ENCODE measurements around the gene SRCIN1. TPM values are rescaled to one million over a fixed set of nuclear protein-coding genes. Genes with fewer than 3 reads are reported as not detected.

The SRCIN1 gene
- total RNA-seq, 4 donors from 2014 or later, result 0.54 to 0.89 (median 0.69) TPM

DNA sequence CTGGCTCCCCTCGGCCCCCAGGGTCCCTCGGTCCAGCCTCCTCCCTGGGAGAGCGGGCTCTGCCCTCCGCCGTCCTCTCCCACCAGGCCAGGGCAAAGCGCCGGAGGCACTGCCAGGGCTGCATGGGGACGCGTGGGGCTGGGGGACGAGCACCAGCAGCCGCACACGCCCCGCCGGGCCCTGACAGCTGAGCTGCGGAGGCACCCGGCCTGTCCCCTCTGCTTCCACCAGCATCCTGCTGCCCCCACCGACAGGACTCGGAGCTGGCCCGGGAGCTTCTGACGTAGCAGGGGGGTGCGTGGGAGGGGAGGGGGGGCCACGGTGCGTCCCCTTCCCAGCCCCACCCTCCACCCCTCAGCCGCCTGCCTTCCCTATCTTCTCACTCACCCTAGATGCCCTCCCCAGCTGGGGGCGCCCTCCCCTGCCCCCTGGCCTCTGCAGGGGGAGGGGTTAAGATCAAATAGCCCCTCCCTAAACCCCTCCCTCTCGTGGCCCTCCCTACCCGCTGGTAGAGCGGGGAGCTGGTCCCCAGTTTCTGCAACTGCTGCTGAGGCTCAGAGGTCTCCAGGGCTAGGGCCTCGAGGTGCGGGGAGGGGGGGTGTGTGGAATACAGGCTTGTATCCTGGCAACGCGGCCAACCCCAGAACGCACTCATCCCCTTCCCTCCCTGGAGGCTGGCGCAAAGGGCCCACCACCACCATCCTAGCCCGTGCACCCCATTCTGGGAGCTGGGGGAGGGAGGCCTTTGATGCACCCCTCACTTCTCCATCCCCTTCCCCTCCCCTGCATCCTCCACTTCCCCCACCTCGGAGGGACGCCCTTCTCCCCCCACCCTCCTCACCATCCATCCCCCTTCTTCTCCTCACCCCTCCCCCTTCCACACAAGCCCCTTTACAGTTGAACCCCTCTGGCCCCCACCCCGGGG, 1.0 kb downstream of the SRCIN1 start:
- H3K9me3 ChIP-seq, result no peaks in the 10 kb centered on the region
- H3K27me3 ChIP-seq, result no peaks in the 10 kb centered on the region
- intact Hi-C loops (cut with DNase I), result loop anchor here (5.0 to 10.0 kb wide), 2 partner anchors 42 to 130 kb away; partner anchors contain the start of gene CISD3
- no peak for TF ChIP-seq POLR2A (IDR thresholded peaks at IDR 0.05)
- TF ChIP-seq, protein P1, sequence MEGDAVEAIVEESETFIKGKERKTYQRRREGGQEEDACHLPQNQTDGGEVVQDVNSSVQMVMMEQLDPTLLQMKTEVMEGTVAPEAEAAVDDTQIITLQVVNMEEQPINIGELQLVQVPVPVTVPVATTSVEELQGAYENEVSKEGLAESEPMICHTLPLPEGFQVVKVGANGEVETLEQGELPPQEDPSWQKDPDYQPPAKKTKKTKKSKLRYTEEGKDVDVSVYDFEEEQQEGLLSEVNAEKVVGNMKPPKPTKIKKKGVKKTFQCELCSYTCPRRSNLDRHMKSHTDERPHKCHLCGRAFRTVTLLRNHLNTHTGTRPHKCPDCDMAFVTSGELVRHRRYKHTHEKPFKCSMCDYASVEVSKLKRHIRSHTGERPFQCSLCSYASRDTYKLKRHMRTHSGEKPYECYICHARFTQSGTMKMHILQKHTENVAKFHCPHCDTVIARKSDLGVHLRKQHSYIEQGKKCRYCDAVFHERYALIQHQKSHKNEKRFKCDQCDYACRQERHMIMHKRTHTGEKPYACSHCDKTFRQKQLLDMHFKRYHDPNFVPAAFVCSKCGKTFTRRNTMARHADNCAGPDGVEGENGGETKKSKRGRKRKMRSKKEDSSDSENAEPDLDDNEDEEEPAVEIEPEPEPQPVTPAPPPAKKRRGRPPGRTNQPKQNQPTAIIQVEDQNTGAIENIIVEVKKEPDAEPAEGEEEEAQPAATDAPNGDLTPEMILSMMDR (IDR thresholded peaks at IDR 0.05), result no peak
- no peak overlapping the region for H3K4me3 ChIP-seq (replicated peaks in 1 of 3)
- 29 to 54% methylated on average over 23 to 33 of the region's 38 CpGs for WGBS, 2 donors
- H3K4me1 ChIP-seq, result peaks cover 7 to 21% of the 10 kb centered on the region in 2 donors
- H3K27ac ChIP-seq, result no peak overlapping the region
- no peak for DNase-seq
- no peaks in the 10 kb centered on the region for H3K36me3 ChIP-seq

DNA sequence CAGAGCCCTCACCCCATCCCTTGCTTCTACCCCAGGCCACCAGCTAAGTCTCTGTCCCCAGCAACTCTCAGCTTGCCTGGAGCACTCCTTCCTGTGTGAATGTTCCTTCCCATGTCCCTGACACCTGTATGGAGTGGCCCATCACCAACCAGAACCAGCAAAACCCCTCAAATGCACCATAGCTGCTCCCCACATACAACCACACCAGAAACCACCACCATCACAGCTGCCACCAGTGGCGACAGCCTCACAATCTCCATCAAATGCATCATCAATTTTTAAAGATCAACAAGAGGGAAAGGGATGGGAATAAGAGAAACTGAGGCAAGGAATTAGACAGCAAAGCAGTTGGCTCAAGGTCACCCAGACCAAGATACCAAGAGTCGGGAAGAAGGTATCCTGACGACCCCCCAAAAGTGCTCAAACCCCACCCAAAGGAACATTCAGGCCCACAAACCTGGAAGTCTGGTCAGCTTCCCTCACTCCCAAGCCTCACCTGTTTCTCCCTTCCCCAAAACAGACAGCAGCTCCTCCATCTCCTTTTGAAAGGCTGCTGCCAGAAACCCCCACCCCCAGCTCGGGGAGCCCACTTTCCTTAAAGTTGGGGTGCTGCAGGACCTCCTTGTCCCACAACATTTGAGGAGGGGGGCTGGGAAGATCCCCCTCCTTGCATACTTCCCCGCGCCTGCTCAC, 1.8 kb downstream of the SRCIN1 start:
- no peaks in the 10 kb centered on the region for H3K9me3 ChIP-seq
- H3K27me3 ChIP-seq, result no peaks in the 10 kb centered on the region
- H3K36me3 ChIP-seq, result no peaks in the 10 kb centered on the region
- intact Hi-C loops (cut with DNase I), result loop anchor here (5.0 to 10.0 kb wide), 2 partner anchors 42 to 131 kb away; partner anchors contain the start of gene CISD3
- TF ChIP-seq, protein P1 (IDR thresholded peaks at IDR 0.05), result no peak
- no peak for TF ChIP-seq POLR2A (IDR thresholded peaks at IDR 0.05)
- WGBS, 2 donors, result 69 to 75% methylated on average over 6 of the region's 6 CpGs
- no peak overlapping the region for H3K4me3 ChIP-seq (replicated peaks in 1 of 3)
- peaks cover 7 to 21% of the 10 kb centered on the region in 2 donors for H3K4me1 ChIP-seq
- DNase-seq, result no peak
- no peak overlapping the region for H3K27ac ChIP-seq

DNA sequence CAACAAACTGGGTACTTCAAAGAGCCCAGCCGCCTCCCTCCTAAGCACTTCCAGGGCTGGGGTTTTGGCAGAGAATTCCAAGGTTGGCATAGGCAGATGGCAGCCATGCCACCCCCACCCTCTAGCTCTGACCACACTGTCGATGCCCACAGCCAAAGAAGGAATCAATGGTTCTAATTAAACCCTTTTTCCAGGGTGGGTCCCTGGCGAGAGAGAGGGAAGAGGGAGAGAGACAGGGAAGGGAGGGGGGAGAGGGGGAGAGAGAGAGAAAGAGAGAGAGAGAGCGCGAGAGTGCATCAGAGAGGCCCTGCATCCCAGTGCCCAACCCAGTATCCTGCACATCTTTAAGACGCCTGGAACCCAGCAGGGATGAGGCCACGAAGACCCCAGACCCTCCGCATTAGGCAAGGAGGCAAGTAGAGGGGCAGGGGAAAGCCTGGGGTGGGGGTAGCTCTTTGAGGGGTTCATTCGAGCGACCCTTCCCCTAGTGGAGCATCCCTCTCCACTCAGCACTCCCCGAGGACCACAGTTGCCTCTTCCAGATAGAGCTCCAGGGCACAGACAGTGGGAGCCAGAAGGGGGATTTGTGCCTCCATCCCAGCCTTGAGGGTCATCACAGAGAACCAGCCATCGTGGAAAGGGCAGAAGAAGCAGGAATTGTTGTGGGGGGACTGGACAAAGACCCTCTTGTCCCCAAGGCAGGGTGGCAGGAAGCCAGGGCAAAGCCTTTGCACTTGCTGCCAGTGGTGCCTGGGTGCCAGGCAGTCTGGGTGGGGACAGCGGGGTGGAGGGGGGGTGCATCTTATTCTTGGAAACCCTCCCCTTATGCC, 2.6 kb downstream of the SRCIN1 start:
- Histone ChIP-seq H3K27ac (no peak overlapping the region), H3K9me3 (no peaks in the 10 kb centered on the region), H3K27me3 (no peaks in the 10 kb centered on the region), H3K36me3 (no peaks in the 10 kb centered on the region), H3K4me3 (replicated peaks in 1 of 3) (no peak overlapping the region), H3K4me1 (peaks cover 7 to 21% of the 10 kb centered on the region in 2 donors)
- 68 to 69% methylated on average over 13 of the region's 13 CpGs for WGBS, 2 donors
- intact Hi-C loops (cut with DNase I), result loop anchor here (5.0 to 10.0 kb wide), 2 partner anchors 41 to 132 kb away; partner anchors contain the start of gene CISD3
- TF ChIP-seq, protein P1 (IDR thresholded peaks at IDR 0.05), result no peak
- TF ChIP-seq POLR2A (IDR thresholded peaks at IDR 0.05), result no peak
- no peak for DNase-seq

DNA sequence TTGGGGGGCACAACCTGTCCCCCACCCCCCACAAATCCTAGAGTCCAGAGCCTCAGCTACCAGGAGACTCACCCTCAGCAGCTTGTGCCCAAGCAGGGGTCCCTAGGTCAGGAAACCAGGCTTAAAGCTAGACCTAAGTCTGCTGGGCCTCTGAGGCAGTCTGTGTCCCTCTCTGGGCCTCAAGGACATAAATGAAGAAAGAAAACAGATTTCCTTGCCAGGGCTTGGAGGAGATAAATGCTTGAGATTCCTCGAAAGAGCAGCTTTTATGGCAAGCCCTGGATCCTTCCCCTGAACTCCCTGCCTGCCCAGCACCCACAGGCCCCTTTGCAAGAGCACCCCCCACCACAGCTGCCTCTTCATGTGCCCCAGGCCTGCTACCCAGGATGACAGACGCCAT, 3.3 kb downstream of the SRCIN1 start:
- DNase-seq, result no peak
- Histone ChIP-seq H3K36me3 (no peaks in the 10 kb centered on the region), H3K4me1 (peaks cover 7 to 21% of the 10 kb centered on the region in 2 donors), H3K4me3 (replicated peaks in 1 of 3) (no peak overlapping the region), H3K27ac (no peak overlapping the region), H3K9me3 (no peaks in the 10 kb centered on the region), H3K27me3 (no peaks in the 10 kb centered on the region)
- no peak for TF ChIP-seq POLR2A (IDR thresholded peaks at IDR 0.05)
- TF ChIP-seq, protein P1 (IDR thresholded peaks at IDR 0.05), result no peak
- WGBS, 2 donors, result 60 to 63% methylated on average over 2 of the region's 2 CpGs
- intact Hi-C loops (cut with DNase I), result loop anchor here (5.0 to 10.0 kb wide), 2 partner anchors 40 to 132 kb away; partner anchors contain the start of gene CISD3

All from thyroid gland (tissue), 4 donors.